Gastroesophageal sphincter (tissue), 3 donors: ENCODE measurements around the gene BOLA3.

Experiments used
- CTCF ChIP-seq, 4 experiments: fragments of 200-600 bp in 2 of 4; fragments of 450-650 bp in 2 of 4; sonication (generic) in 1 of 4; IDR thresholded peaks; one replicate each; pipeline ENCODE4 v1.5.1; 2017 to 2019; ENCODE audit warnings: antibody characterized with exemption in 4 of 4, mild to moderate bottlenecking in 2 of 4, moderate library complexity in 2 of 4
- POLR2A ChIP-seq, 2 donors: fragments of 450-650 bp; IDR thresholded peaks; one replicate each; pipeline ENCODE4 v1.6.1; 2017; ENCODE audit warnings: antibody characterized with exemption in 2 of 2, mild to moderate bottlenecking in 2 of 2, moderate library complexity in 1 of 2

- TF ChIP-seq POLR2A (IDR thresholded peaks at IDR 0.05) (no peak), CTCF (IDR thresholded peaks at IDR 0.05) (no peak)
These were observed 50.1 kb downstream of the BOLA3 start for GRCh38 chr2:74097574-74097973.
